RWPE1 (cell line): ENCODE results near the gene ARID3B.

Experiments used
- CTCF ChIA-PET: fragments of 350-600 bp; sonication (Branson Sonifier 250); formaldehyde crosslinking; extraction: SDS; loops from one replicate; lab custom pipeline; 2021; lab: Yijun Ruan, JAX
- POLR2A ChIA-PET: fragments of 400-600 bp; formaldehyde crosslinking; extraction: SDS; loops from one replicate; lab custom pipeline; 2020; ENCODE audit warnings: antibody characterized with exemption; ENCODE audit not compliant: low non-redundant PET; lab: Yijun Ruan, JAX
- DNase-seq: peaks from one replicate; pipeline ENCODE4 v3.0.0; 2012; ENCODE audit warnings: low spot score
- H3K27ac ChIP-seq: fragments of 450-650 bp; 2 replicates; pipeline ENCODE4 v1.5.1; 2017
- TF ChIP-seq, protein P1 (sequence below): fragments of 450-650 bp; conservative IDR thresholded peaks from 2 replicates; pipeline ENCODE4 v1.5.1; 2017; ENCODE audit warnings: low read depth, mild to moderate bottlenecking

The ARID3B gene

DNA sequence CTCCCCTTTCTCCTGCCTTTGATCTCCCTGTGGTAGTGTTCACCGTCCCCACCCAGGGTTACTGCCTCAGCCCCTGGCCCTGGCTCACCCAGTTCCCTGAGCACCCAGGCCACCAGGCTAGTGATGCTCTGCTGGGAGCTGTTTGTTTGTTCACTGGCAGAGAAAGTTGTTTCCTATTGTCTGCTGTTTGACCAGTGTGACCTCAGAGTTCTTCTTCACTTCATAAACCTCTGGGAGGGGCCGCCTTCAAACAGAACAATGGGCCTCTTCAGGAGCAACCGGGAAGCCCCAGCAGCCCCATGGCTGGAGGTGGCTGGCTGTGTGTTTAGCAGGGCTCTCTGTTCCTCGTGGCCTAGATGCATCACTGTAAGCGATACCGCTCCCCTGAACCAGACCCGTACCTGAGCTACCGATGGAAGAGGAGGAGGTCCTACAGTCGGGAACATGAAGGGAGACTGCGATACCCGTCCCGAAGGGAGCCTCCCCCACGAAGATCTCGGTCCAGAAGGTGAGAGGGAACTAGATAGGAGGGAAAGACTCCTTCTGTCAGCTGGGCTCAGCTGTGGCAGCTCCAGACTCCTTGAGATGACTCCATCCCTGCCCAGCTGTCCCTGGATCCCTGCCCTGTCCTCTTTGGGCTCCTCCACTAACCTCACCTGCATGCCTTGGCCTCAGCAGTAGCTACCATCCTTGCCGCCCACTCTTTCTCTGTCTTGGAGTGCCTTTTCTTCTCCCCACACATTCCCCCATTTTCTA is 78.0 kb downstream of the ARID3B start:
- no peak for DNase-seq
- CTCF ChIA-PET = interaction anchor here (0.8 kb wide), 1 partner anchor 12 kb away, joined by 3 read pairs; no protein-coding TSS in a partner anchor
- H3K27ac ChIP-seq = peak overlapping the region; percentile 61

GRCh38 chr15:74619916-74620635 is 79.1 kb downstream of the ARID3B start:
- H3K27ac ChIP-seq = peak overlapping the region; percentile 61
- ChIA-PET POLR2A (no interaction called here), CTCF (interaction anchor here (0.7 to 1.5 kb wide), 2 partner anchors 15 to 96 kb away, joined by 3 to 7 read pairs; no protein-coding TSS in a partner anchor)
- TF ChIP-seq, protein P1, sequence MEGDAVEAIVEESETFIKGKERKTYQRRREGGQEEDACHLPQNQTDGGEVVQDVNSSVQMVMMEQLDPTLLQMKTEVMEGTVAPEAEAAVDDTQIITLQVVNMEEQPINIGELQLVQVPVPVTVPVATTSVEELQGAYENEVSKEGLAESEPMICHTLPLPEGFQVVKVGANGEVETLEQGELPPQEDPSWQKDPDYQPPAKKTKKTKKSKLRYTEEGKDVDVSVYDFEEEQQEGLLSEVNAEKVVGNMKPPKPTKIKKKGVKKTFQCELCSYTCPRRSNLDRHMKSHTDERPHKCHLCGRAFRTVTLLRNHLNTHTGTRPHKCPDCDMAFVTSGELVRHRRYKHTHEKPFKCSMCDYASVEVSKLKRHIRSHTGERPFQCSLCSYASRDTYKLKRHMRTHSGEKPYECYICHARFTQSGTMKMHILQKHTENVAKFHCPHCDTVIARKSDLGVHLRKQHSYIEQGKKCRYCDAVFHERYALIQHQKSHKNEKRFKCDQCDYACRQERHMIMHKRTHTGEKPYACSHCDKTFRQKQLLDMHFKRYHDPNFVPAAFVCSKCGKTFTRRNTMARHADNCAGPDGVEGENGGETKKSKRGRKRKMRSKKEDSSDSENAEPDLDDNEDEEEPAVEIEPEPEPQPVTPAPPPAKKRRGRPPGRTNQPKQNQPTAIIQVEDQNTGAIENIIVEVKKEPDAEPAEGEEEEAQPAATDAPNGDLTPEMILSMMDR = no peak
- no peak for DNase-seq

More for the DNA sequence above, 78.0 kb downstream of the ARID3B start:
- TF ChIP-seq, protein P1 = no peak
- POLR2A ChIA-PET = no interaction called here

- CTCF ChIA-PET = interaction anchor here (0.6 to 2.8 kb wide), 15 partner anchors 11 to 305 kb away, joined by 3 to 29 read pairs (median 3); no protein-coding TSS in a partner anchor
- POLR2A ChIA-PET = no interaction called here
- peak; percentile 83 for DNase-seq
- TF ChIP-seq, protein P1 = peak; percentile 95
- H3K27ac ChIP-seq = peak overlapping the region; percentile 61
Observed at GRCh38 chr15:74620636-74621545, 79.9 kb downstream of the ARID3B start.

- ChIA-PET POLR2A (no interaction called here), CTCF (interaction anchor here (0.6 to 2.8 kb wide), 15 partner anchors 10 to 329 kb away, joined by 3 to 29 read pairs (median 3); no protein-coding TSS in a partner anchor)
- no peak for DNase-seq
- H3K27ac ChIP-seq = peak overlapping the region; percentile 61
- TF ChIP-seq, protein P1 = no peak
Observed at GRCh38 chr15:74621546-74621920, 80.5 kb downstream of the ARID3B start.

GRCh38 chr15:74621936-74622335 is 80.9 kb downstream of the ARID3B start:
- H3K27ac ChIP-seq = peak overlapping the region; percentile 61
- DNase-seq = no peak
- TF ChIP-seq, protein P1 = no peak
- ChIA-PET CTCF (interaction anchor here (0.7 to 2.8 kb wide), 8 partner anchors 10 to 329 kb away, joined by 3 to 29 read pairs (median 3); no protein-coding TSS in a partner anchor), POLR2A (no interaction called here)
